Measurements from ENCODE around the gene SNCB.

DNA sequence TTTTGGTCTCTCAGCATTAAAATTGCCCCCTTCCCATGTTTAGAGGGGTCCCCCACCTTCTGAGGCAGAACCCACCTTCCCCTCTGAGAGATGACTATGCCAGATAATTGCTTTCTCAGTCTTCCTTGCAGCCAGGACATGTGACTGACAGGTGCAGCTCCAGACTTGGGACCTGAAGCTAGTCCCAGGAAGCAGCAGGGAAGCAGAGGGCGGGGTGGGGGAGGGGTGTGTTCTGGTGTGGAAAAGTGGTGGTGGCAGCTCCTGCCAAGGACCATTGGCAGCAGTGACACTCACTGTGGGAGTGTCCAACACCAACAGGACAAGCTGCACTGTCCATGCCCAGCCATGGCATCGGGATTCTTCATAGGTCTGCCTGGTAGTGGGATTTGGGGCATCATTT, 2.4 kb upstream of the SNCB start:
- TF ChIP-seq, protein P1, sequence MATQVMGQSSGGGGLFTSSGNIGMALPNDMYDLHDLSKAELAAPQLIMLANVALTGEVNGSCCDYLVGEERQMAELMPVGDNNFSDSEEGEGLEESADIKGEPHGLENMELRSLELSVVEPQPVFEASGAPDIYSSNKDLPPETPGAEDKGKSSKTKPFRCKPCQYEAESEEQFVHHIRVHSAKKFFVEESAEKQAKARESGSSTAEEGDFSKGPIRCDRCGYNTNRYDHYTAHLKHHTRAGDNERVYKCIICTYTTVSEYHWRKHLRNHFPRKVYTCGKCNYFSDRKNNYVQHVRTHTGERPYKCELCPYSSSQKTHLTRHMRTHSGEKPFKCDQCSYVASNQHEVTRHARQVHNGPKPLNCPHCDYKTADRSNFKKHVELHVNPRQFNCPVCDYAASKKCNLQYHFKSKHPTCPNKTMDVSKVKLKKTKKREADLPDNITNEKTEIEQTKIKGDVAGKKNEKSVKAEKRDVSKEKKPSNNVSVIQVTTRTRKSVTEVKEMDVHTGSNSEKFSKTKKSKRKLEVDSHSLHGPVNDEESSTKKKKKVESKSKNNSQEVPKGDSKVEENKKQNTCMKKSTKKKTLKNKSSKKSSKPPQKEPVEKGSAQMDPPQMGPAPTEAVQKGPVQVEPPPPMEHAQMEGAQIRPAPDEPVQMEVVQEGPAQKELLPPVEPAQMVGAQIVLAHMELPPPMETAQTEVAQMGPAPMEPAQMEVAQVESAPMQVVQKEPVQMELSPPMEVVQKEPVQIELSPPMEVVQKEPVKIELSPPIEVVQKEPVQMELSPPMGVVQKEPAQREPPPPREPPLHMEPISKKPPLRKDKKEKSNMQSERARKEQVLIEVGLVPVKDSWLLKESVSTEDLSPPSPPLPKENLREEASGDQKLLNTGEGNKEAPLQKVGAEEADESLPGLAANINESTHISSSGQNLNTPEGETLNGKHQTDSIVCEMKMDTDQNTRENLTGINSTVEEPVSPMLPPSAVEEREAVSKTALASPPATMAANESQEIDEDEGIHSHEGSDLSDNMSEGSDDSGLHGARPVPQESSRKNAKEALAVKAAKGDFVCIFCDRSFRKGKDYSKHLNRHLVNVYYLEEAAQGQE (IDR thresholded peaks at IDR 0.05; ENCODE audit: low read depth, low read length): no peak
- TF ChIP-seq, protein P2, sequence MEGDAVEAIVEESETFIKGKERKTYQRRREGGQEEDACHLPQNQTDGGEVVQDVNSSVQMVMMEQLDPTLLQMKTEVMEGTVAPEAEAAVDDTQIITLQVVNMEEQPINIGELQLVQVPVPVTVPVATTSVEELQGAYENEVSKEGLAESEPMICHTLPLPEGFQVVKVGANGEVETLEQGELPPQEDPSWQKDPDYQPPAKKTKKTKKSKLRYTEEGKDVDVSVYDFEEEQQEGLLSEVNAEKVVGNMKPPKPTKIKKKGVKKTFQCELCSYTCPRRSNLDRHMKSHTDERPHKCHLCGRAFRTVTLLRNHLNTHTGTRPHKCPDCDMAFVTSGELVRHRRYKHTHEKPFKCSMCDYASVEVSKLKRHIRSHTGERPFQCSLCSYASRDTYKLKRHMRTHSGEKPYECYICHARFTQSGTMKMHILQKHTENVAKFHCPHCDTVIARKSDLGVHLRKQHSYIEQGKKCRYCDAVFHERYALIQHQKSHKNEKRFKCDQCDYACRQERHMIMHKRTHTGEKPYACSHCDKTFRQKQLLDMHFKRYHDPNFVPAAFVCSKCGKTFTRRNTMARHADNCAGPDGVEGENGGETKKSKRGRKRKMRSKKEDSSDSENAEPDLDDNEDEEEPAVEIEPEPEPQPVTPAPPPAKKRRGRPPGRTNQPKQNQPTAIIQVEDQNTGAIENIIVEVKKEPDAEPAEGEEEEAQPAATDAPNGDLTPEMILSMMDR (IDR thresholded peaks at IDR 0.05): no peak
- no peak for TF ChIP-seq ELF1 (IDR thresholded peaks at IDR 0.05)
- TF ChIP-seq EZH2phosphoT487 (IDR thresholded peaks at IDR 0.05; ENCODE audit: borderline replicate concordance, low read depth): no peak
- no peak for TF ChIP-seq RFX5 (IDR thresholded peaks at IDR 0.05; ENCODE audit: low read length)
